ENCODE data around the gene ELANE. TPM values are rescaled to one million over a fixed set of nuclear protein-coding genes. Genes with fewer than 3 reads are reported as not detected.

Gene ELANE
- polyA plus RNA-seq, 1 experiment = not detected

- Histone ChIP-seq H3K27me3 (ENCODE audit: control insufficient read depth, insufficient read depth, low read length) (no peaks in the 10 kb centered on the region), H3K4me3 (ENCODE audit: low read depth, low read length) (no peak overlapping the region), H3K27ac (ENCODE audit: low read depth, low read length) (no peak overlapping the region), H3K9me3 (ENCODE audit: control insufficient read depth, insufficient read depth, low read length) (no peaks in the 10 kb centered on the region; the same call in 1 of the 2 replicates)
- no peak for DNase-seq (ENCODE audit: low read depth, low spot score)
- CTCF ChIA-PET = no interaction called here
- no peak for TF ChIP-seq CTCF (IDR thresholded peaks at IDR 0.05; ENCODE audit: low read depth, low read length)
- POLR2A ChIA-PET = no interaction called here
These were observed 49.9 kb downstream of the ELANE start for GRCh38 chr19:902093-902370.

- Histone ChIP-seq H3K4me3 (ENCODE audit: low read depth, low read length) (no peak overlapping the region), H3K27ac (ENCODE audit: low read depth, low read length) (no peak overlapping the region), H3K27me3 (ENCODE audit: control insufficient read depth, insufficient read depth, low read length) (no peaks in the 10 kb centered on the region), H3K9me3 (ENCODE audit: control insufficient read depth, insufficient read depth, low read length) (no peaks in the 10 kb centered on the region; the same call in 1 of the 2 replicates)
- no peak for DNase-seq (ENCODE audit: low read depth, low spot score)
- TF ChIP-seq CTCF (IDR thresholded peaks at IDR 0.05; ENCODE audit: low read depth, low read length) = no peak
- CTCF ChIA-PET = interaction anchor here (0.5 kb wide), 1 partner anchor 82 kb away, joined by 3 read pairs; the partner anchor contains the start of gene WDR18
- POLR2A ChIA-PET = no interaction called here
These were observed 50.5 kb downstream of the ELANE start for GRCh38 chr19:902446-903226.

DNA sequence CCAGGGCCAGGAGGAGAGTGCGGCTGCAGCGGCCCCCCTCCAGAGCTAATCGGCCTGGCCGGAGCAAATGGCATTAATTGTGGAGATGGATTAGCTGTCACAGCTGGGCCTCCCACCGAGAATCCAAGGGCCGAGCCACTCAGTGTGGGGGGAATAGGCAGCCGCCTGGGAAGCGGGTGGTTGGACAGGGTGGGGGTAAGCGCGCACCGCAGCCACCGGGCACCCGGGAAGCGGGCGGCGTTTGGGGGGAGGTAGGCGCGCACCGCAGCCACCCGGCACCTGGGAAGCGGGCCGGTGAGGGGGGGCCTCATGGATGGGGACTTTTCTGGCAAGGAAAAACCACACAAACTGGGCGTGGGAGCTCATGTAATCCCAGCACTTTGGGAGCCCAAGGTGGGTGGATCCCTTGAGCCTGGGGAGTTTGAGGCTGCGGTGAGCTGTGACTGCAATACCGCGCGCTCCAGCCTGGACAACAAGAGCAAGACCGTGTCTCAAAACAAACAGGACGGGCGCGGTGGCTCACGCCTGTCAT is 51.2 kb downstream of the ELANE start:
- ChIA-PET CTCF (no interaction called here), POLR2A (no interaction called here)
- DNase-seq (ENCODE audit: low read depth, low spot score) = no peak
- H3K27ac ChIP-seq (ENCODE audit: low read depth, low read length) = no peak overlapping the region
- no peak for TF ChIP-seq CTCF (IDR thresholded peaks at IDR 0.05; ENCODE audit: low read depth, low read length)
- no peak overlapping the region for H3K4me3 ChIP-seq (ENCODE audit: low read depth, low read length)
- H3K27me3 ChIP-seq (ENCODE audit: control insufficient read depth, insufficient read depth, low read length) = no peaks in the 10 kb centered on the region
- H3K9me3 ChIP-seq (ENCODE audit: control insufficient read depth, insufficient read depth, low read length) = no peaks in the 10 kb centered on the region

- Histone ChIP-seq H3K27me3 (ENCODE audit: control insufficient read depth, insufficient read depth, low read length) (no peaks in the 10 kb centered on the region), H3K4me3 (ENCODE audit: low read depth, low read length) (no peak overlapping the region), H3K27ac (ENCODE audit: low read depth, low read length) (no peak overlapping the region), H3K9me3 (ENCODE audit: control insufficient read depth, insufficient read depth, low read length) (no peaks in the 10 kb centered on the region)
- no peak for TF ChIP-seq CTCF (IDR thresholded peaks at IDR 0.05; ENCODE audit: low read depth, low read length)
- no peak for DNase-seq (ENCODE audit: low read depth, low spot score)
- ChIA-PET POLR2A (no interaction called here), CTCF (no interaction called here)
These were observed 52.4 kb downstream of the ELANE start for GRCh38 chr19:904545-904944.

Small RNA genes lying within 50 kb of the gene (small RNA-seq; reads per million reads assigned to genes)
- gene MIR3187 (ENCODE audit: insufficient read length, low read depth) (not detected), gene RNU6-9 (ENCODE audit: insufficient read length, low read depth) (1.3 reads per million)

Other genes with a start within 250 kb of the ELANE start
- gene POLRMT, start 218.8 kb upstream of the ELANE start, polyA plus RNA-seq (2011; rRNA removed) = 15.5 and 21.1 TPM in 2 replicates
- gene FGF22, start 212.4 kb upstream of the ELANE start, polyA plus RNA-seq (2011; rRNA removed) = not detected in 2 replicates
- gene RNF126, start 189.1 kb upstream of the ELANE start, polyA plus RNA-seq (2011; rRNA removed) = 1.7 and 3.1 TPM in 2 replicates
- 21.2 and 23.2 TPM in 2 replicates for gene FSTL3, start 175.9 kb upstream of the ELANE start, polyA plus RNA-seq (2011; rRNA removed)
- gene PRSS57, start 156.9 kb upstream of the ELANE start, polyA plus RNA-seq (2011; rRNA removed) = not detected in 2 replicates
- gene PALM, start 143.4 kb upstream of the ELANE start, polyA plus RNA-seq (2011; rRNA removed) = 1.8 and 2.4 TPM in 2 replicates
- 0.07 and 0.09 TPM in 2 replicates for gene MISP, start 101.2 kb upstream of the ELANE start, polyA plus RNA-seq (2011; rRNA removed)
- 141 and 216 TPM in 2 replicates for gene PTBP1, start 54.9 kb upstream of the ELANE start, polyA plus RNA-seq (2011; rRNA removed)
- gene PLPPR3, start 30.3 kb upstream of the ELANE start, polyA plus RNA-seq (2011; rRNA removed) = 1.3 and 2.2 TPM in 2 replicates
- 0.04 TPM in 1 of 2 replicates, not detected in the other for gene AZU1, start 24.5 kb upstream of the ELANE start, polyA plus RNA-seq (2011; rRNA removed)
- gene PRTN3, start 11.3 kb upstream of the ELANE start, polyA plus RNA-seq (2011; rRNA removed) = not detected in 2 replicates
- gene CFD, start 7.4 kb downstream of the ELANE start, polyA plus RNA-seq (2011; rRNA removed) = 0.45 and 1.0 TPM in 2 replicates
- 22.7 and 31.7 TPM in 2 replicates for gene MED16, start 40.9 kb downstream of the ELANE start, polyA plus RNA-seq (2011; rRNA removed)
- gene RNU6-9, start 41.2 kb downstream of the ELANE start, polyA plus RNA-seq (2011; rRNA removed) = not detected in 2 replicates
- 24.0 and 30.9 TPM in 2 replicates for gene R3HDM4, start 60.9 kb downstream of the ELANE start, polyA plus RNA-seq (2011; rRNA removed)
- not detected in 2 replicates for gene KISS1R, start 65.0 kb downstream of the ELANE start, polyA plus RNA-seq (2011; rRNA removed)
- gene ARID3A, start 73.7 kb downstream of the ELANE start, polyA plus RNA-seq (2011; rRNA removed) = 7.6 and 12.2 TPM in 2 replicates
- gene WDR18, start 132.0 kb downstream of the ELANE start, polyA plus RNA-seq (2011; rRNA removed) = 24.5 and 36.3 TPM in 2 replicates
- 0.24 and 0.38 TPM in 2 replicates for gene GRIN3B, start 148.1 kb downstream of the ELANE start, polyA plus RNA-seq (2011; rRNA removed)
- gene TMEM259, start 168.8 kb downstream of the ELANE start, polyA plus RNA-seq (2011; rRNA removed) = 55.8 and 74.0 TPM in 2 replicates
- not detected in 2 replicates for gene RNU6-2, start 169.2 kb downstream of the ELANE start, polyA plus RNA-seq (2011; rRNA removed)
- gene CNN2, start 174.3 kb downstream of the ELANE start, polyA plus RNA-seq (2011; rRNA removed) = 302 and 362 TPM in 2 replicates
- 1.5 and 1.6 TPM in 2 replicates for gene ABCA7, start 187.8 kb downstream of the ELANE start, polyA plus RNA-seq (2011; rRNA removed)
- 0.36 and 0.60 TPM in 2 replicates for gene ARHGAP45, start 214.9 kb downstream of the ELANE start, polyA plus RNA-seq (2011; rRNA removed)
- gene POLR2E, start 243.1 kb downstream of the ELANE start, polyA plus RNA-seq (2011; rRNA removed) = 140 and 172 TPM in 2 replicates